ENCODE results near the gene ZBTB20.

- no peak for TF ChIP-seq CTCF (IDR thresholded peaks at IDR 0.05)
- no peak for TF ChIP-seq POLR2A (IDR thresholded peaks at IDR 0.05)
These were observed 601.9 kb downstream of the ZBTB20 start for GRCh38 chr3:114545193-114545592.

All from thyroid gland (tissue), 4 donors.